HepG2 (cell line): ENCODE results near the gene CDA. TPM values are rescaled to one million over a fixed set of nuclear protein-coding genes. Genes with fewer than 3 reads are reported as not detected.

Experiments used
- ETV5 ChIP-seq: IDR thresholded peaks from 2 replicates; pipeline ENCODE4 v1.6.1; 2018; ENCODE audit warnings: missing biosample characterization, missing genetic modification reagents, inconsistent platforms, borderline replicate concordance
- HNRNPUL1 ChIP-seq: fragments of 200-400 bp; formaldehyde crosslinking; IDR thresholded peaks from 2 replicates; pipeline ENCODE4 v1.6.1; 2017; ENCODE audit warnings: low read depth, mild to moderate bottlenecking, low read length, moderate library complexity
- KMT2B ChIP-seq: IDR thresholded peaks from 2 replicates; pipeline ENCODE4 v1.6.1; 2016; ENCODE audit warnings: missing genetic modification reagents, missing compliant biosample characterization
- MIER2 ChIP-seq: IDR thresholded peaks from 2 replicates; pipeline ENCODE4 v1.6.1; 2016; ENCODE audit warnings: missing biosample characterization, missing genetic modification reagents
- NFKB2 ChIP-seq: sonication (generic); formaldehyde crosslinking; IDR thresholded peaks from 2 replicates; pipeline ENCODE4 v1.4.0; 2020; ENCODE audit warnings: missing genetic modification reagents, borderline replicate concordance
- NR2C2 ChIP-seq: sonication (generic); formaldehyde crosslinking; IDR thresholded peaks from 2 replicates; pipeline ENCODE4 v1.4.0; 2020; ENCODE audit warnings: missing genetic modification reagents, mild to moderate bottlenecking, moderate library complexity, borderline replicate concordance
- PCBP2 ChIP-seq: fragments of 200-400 bp; formaldehyde crosslinking; optimal IDR thresholded peaks from 2 replicates; pipeline ENCODE3; 2018; ENCODE audit warnings: low read length, low read depth; ENCODE audit not compliant: poor library complexity, severe bottlenecking
- SOX6 ChIP-seq, 2 experiments: fragments of 450-650 bp in 1 of 2; sonication (generic) in 1 of 2; formaldehyde crosslinking in 1 of 2; IDR thresholded peaks; 2 replicates each; pipeline versions ENCODE4 v1.4.0 to v1.6.1; 2017 to 2020; ENCODE audit warnings: antibody characterized with exemption in 1 of 2, mild to moderate bottlenecking in 1 of 2, missing genetic modification reagents in 1 of 2
- TCF12 ChIP-seq, 2 experiments: fragments of 450-650 bp in 1 of 2; sonication (generic) in 1 of 2; formaldehyde crosslinking in 1 of 2; IDR thresholded peaks; 2 replicates each; pipeline versions ENCODE4 v1.6.1 to v1.8.0; 2017 to 2022; ENCODE audit warnings: antibody characterized with exemption in 1 of 2, mild to moderate bottlenecking in 1 of 2, missing genetic modification reagents in 1 of 2, moderate library complexity in 1 of 2
- XRCC5 ChIP-seq: fragments of 200-400 bp; formaldehyde crosslinking; optimal IDR thresholded peaks from 2 replicates; pipeline ENCODE3; 2017; ENCODE audit warnings: mild to moderate bottlenecking, low read length
- ZFP82 ChIP-seq: sonication (generic); formaldehyde crosslinking; IDR thresholded peaks from 2 replicates; pipeline ENCODE4 v1.5.1; 2020; ENCODE audit warnings: mild to moderate bottlenecking, missing genetic modification reagents, borderline replicate concordance
- ZNF432 ChIP-seq: sonication (generic); formaldehyde crosslinking; IDR thresholded peaks from 2 replicates; pipeline ENCODE4 v1.5.0; 2020; ENCODE audit warnings: missing genetic modification reagents, mild to moderate bottlenecking, borderline replicate concordance
- ZNF484 ChIP-seq: sonication (generic); formaldehyde crosslinking; IDR thresholded peaks from 2 replicates; pipeline ENCODE4 v1.5.1; 2020; ENCODE audit warnings: mild to moderate bottlenecking, low read depth, missing genetic modification reagents, borderline replicate concordance
- ZNF530 ChIP-seq: sonication (generic); formaldehyde crosslinking; IDR thresholded peaks from 2 replicates; pipeline ENCODE4 v1.5.0; 2020; ENCODE audit warnings: low read depth, mild to moderate bottlenecking, missing genetic modification reagents
- ZNF558 ChIP-seq: sonication (generic); formaldehyde crosslinking; IDR thresholded peaks from 2 replicates; pipeline ENCODE4 v1.9.0; 2022; ENCODE audit warnings: mild to moderate bottlenecking, missing genetic modification reagents, borderline replicate concordance
- ZNF569 ChIP-seq: sonication (generic); formaldehyde crosslinking; IDR thresholded peaks from 2 replicates; pipeline ENCODE4 v1.5.0; 2020; ENCODE audit warnings: mild to moderate bottlenecking, missing genetic modification reagents, moderate library complexity, borderline replicate concordance
- ZNF619 ChIP-seq: sonication (generic); formaldehyde crosslinking; IDR thresholded peaks from 2 replicates; pipeline ENCODE4 v1.4.0; 2020; ENCODE audit warnings: mild to moderate bottlenecking, missing genetic modification reagents
- ZNF766 ChIP-seq: sonication (generic); formaldehyde crosslinking; IDR thresholded peaks from 2 replicates; pipeline ENCODE4 v1.5.0; 2020; ENCODE audit warnings: missing genetic modification reagents, borderline replicate concordance
- ZNF83 ChIP-seq: sonication (generic); formaldehyde crosslinking; IDR thresholded peaks from 2 replicates; pipeline ENCODE4 v1.4.0; 2020; ENCODE audit warnings: missing genetic modification reagents, mild to moderate bottlenecking, borderline replicate concordance
- ZSCAN31 ChIP-seq: sonication (generic); formaldehyde crosslinking; IDR thresholded peaks from 2 replicates; pipeline ENCODE4 v1.5.0; 2020; ENCODE audit warnings: low read depth, mild to moderate bottlenecking, missing genetic modification reagents
- ZZZ3 ChIP-seq: sonication (generic); formaldehyde crosslinking; IDR thresholded peaks from 2 replicates; pipeline ENCODE4 v1.4.0; 2020; ENCODE audit warnings: missing genetic modification reagents, mild to moderate bottlenecking, borderline replicate concordance
- polyA plus RNA-seq, 8 experiments: library from polyadenylated mRNA; depleted of rRNA in 3 of 8; stranded (reverse) in 7 of 8; unstranded in 1 of 8; fragments of >200 nt; fragmentation: Illumina TruSeq in 4 of 8; extraction: Trizol in 4 of 8; gene quantifications; 2 replicates each; pipeline versions ENCODE4 v1.2.1 to v1.2.3, GENCODE V29; 2011 to 2016; ENCODE audit warnings: low read depth in 4 of 8, missing spikeins in 1 of 8, mixed read lengths in 1 of 8; ENCODE audit not compliant: insufficient read depth in 1 of 8
- total RNA-seq, 5 experiments: library from RNA; depleted of rRNA; stranded (reverse); fragments of >200 nt; fragmentation: Illumina TruSeq; extraction: Trizol; gene quantifications; 2 replicates each; pipeline ENCODE4 v1.2.3, GENCODE V29; 2016; ENCODE audit warnings: low read depth in 1 of 5
- TF ChIP-seq, protein P1 (sequence below): sonication (generic); formaldehyde crosslinking; conservative IDR thresholded peaks from 2 replicates; pipeline ENCODE4 v1.8.0; 2022; ENCODE audit warnings: missing genetic modification reagents
- TF ChIP-seq, protein P2 (sequence below): IDR thresholded peaks from 2 replicates; pipeline ENCODE4 v1.6.1; 2016
- TF ChIP-seq, protein P3 (sequence below): sonication (generic); formaldehyde crosslinking; IDR thresholded peaks from 2 replicates; pipeline ENCODE4 v1.5.0; 2020; ENCODE audit warnings: mild to moderate bottlenecking, low read depth, missing genetic modification reagents, borderline replicate concordance

The CDA gene
- total and polyA plus RNA-seq, 2 of the 13 experiments (the other 11 are each of a cell fraction or from before 2014, with no cell fraction given) = 0.66 to 2.1 TPM

DNA sequence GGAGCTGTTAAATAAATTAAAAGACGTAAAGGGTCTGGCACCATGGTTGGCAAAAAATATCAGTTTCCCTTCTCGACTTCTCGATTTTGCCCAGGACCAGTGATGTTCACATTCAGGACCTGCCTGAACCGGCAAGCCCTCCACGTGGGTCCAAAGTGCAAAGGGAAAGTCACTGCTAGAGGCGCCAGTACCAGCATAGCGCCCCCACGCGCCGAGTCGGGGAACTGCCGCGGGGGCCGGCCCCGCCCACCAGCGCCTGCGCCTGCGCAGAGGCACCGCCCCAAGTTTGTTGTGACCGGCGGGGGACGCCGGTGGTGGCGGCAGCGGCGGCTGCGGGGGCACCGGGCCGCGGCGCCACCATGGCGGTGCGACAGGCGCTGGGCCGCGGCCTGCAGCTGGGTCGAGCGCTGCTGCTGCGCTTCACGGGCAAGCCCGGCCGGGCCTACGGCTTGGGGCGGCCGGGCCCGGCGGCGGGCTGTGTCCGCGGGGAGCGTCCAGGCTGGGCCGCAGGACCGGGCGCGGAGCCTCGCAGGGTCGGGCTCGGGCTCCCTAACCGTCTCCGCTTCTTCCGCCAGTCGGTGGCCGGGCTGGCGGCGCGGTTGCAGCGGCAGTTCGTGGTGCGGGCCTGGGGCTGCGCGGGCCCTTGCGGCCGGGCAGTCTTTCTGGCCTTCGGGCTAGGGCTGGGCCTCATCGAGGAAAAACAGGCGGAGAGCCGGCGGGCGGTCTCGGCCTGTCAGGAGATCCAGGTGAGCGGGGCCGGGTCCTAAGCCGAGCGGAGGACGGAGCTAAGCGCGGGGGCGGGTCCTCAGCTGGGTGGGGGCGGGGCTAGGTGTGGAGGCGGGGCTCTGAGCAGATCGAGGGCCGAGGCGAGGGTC is 44.5 kb downstream of the CDA start, which contains the start of gene PINK1 (continued):
- TF ChIP-seq ZNF83 (CRISPR knock-in tag) (no peak), KMT2B (CRISPR knock-in tag) (peak; percentile 37; the same call in 1 of the 2 replicates), ZNF484 (no peak), ZZZ3 (CRISPR knock-in tag) (no peak), ZNF619 (CRISPR knock-in tag) (no peak), ZNF766 (CRISPR knock-in tag) (no peak), NFKB2 (no peak), ZSCAN31 (CRISPR knock-in tag) (peak; percentile 74; the same call in 1 of the 2 replicates), PCBP2 (no peak), XRCC5 (peak; percentile 92), NR2C2 (CRISPR knock-in tag) (no peak), ZNF530 (CRISPR knock-in tag) (no peak), ZFP82 (peak; percentile 70; the same call in 1 of the 2 replicates), ETV5 (CRISPR knock-in tag) (peak; percentile 14; the same call in 1 of the 2 replicates), TCF12 (IDR thresholded peaks at IDR 0.05) (no peak), TCF12 (CRISPR knock-in tag; IDR thresholded peaks at IDR 0.05) (no peak; the same call in 1 of the 2 replicates), HNRNPUL1 (no peak), SOX6 (IDR thresholded peaks at IDR 0.05) (no peak), SOX6 (CRISPR knock-in tag; IDR thresholded peaks at IDR 0.05) (peak; percentile 68), ZNF432 (CRISPR knock-in tag) (no peak), ZNF558 (CRISPR knock-in tag) (no peak), MIER2 (CRISPR knock-in tag) (no peak), ZNF569 (CRISPR knock-in tag) (no peak)
- TF ChIP-seq, protein P1, sequence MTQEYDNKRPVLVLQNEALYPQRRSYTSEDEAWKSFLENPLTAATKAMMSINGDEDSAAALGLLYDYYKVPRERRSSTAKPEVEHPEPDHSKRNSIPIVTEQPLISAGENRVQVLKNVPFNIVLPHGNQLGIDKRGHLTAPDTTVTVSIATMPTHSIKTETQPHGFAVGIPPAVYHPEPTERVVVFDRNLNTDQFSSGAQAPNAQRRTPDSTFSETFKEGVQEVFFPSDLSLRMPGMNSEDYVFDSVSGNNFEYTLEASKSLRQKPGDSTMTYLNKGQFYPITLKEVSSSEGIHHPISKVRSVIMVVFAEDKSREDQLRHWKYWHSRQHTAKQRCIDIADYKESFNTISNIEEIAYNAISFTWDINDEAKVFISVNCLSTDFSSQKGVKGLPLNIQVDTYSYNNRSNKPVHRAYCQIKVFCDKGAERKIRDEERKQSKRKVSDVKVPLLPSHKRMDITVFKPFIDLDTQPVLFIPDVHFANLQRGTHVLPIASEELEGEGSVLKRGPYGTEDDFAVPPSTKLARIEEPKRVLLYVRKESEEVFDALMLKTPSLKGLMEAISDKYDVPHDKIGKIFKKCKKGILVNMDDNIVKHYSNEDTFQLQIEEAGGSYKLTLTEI (CRISPR knock-in tag) = no peak
- TF ChIP-seq, protein P2, sequence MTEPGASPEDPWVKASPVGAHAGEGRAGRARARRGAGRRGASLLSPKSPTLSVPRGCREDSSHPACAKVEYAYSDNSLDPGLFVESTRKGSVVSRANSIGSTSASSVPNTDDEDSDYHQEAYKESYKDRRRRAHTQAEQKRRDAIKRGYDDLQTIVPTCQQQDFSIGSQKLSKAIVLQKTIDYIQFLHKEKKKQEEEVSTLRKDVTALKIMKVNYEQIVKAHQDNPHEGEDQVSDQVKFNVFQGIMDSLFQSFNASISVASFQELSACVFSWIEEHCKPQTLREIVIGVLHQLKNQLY = peak; percentile 28; the same call in 1 of the 2 replicates
- TF ChIP-seq, protein P3, sequence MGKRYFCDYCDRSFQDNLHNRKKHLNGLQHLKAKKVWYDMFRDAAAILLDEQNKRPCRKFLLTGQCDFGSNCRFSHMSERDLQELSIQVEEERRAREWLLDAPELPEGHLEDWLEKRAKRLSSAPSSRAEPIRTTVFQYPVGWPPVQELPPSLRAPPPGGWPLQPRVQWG (CRISPR knock-in tag) = no peak
